DMS153 treated with DMSO at 0.1 percent for 48 hours (cell line): ENCODE results near the gene TMEM45A.

Experiments used
- DNase-seq: peaks from one replicate; lab custom pipeline; 2025; ENCODE audit not compliant: unreplicated experiment; lab: John Stamatoyannopoulos, UW

Gene TMEM45A

GRCh38 chr3:100609963-100610362 is 117.5 kb downstream of the TMEM45A start:
- no peak for DNase-seq

GRCh38 chr3:100611221-100611620 is 118.8 kb downstream of the TMEM45A start:
- no peak for DNase-seq

GRCh38 chr3:100613721-100614390 is 121.4 kb downstream of the TMEM45A start:
- DNase-seq = no peak

DNA sequence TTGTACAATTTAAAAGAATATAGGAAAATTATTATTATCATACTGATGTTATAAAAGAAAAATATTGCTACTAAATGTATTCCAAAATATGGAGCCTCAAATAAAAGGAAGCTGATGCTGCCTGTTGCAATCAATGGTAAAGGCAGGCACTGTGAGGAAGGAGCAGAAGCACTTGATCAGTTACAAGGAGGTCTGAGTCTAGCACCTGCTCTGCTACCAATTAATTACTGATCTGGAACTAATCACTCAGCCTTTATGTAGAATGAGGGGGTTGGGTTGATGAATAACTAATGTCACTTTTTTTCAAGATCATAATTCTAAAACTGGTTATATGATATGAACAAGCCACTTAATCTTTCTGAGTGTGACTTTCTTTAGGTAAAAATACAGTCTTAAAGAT is 122.5 kb downstream of the TMEM45A start:
- DNase-seq = no peak

GRCh38 chr3:100615684-100616083 is 123.3 kb downstream of the TMEM45A start:
- DNase-seq = no peak

- DNase-seq = no peak
Measured at GRCh38 chr3:100621251-100621650, 128.8 kb downstream of the TMEM45A start.
